Right renal cortex interstitium (tissue), 3 donors: ENCODE measurements around the gene DGKG. TPM values are rescaled to one million over a fixed set of nuclear protein-coding genes. Genes with fewer than 3 reads are reported as not detected.

Source experiments
- DNase-seq, 3 donors: peaks; one replicate each; pipeline ENCODE4 v3.0.0-alpha.2; 2013; ENCODE audit warnings: low read depth in 3 of 3, low spot score in 2 of 3
- polyA plus RNA-seq, 3 donors: library from polyadenylated mRNA; unstranded; fragments of 120-200 nt; gene quantifications; one replicate each; pipeline ENCODE4 v1.2.1, GENCODE V29; 2013; ENCODE audit not compliant: insufficient read length in 3 of 3

Gene DGKG
- polyA plus RNA-seq = under 1 TPM; 0.44 to 0.78 (median 0.71) TPM

- no peak for DNase-seq
Measured at GRCh38 chr3:186361762-186362536, at the start of gene DGKG. TSS of gene DGKG (minus strand) at chr3:186362234. CDS start at chr3:186320459, 41,775 bp downstream.

GRCh38 chr3:186411089-186411488, 49.1 kb upstream of the DGKG start:
- DNase-seq = no peak

- no peak for DNase-seq
Measured at GRCh38 chr3:186406669-186407635, 44.9 kb upstream of the DGKG start.

- no peak for DNase-seq
Measured at GRCh38 chr3:186401556-186401955, 39.5 kb upstream of the DGKG start.

- DNase-seq = no peak
Measured at GRCh38 chr3:186400662-186401061, 38.6 kb upstream of the DGKG start.

GRCh38 chr3:186400026-186400425, 38.0 kb upstream of the DGKG start:
- no peak for DNase-seq

- DNase-seq = no peak
Measured at GRCh38 chr3:186394566-186395217, 32.7 kb upstream of the DGKG start.

GRCh38 chr3:186386883-186387560, 25.0 kb upstream of the DGKG start:
- DNase-seq = no peak

- DNase-seq = no peak
Measured at GRCh38 chr3:186385856-186386602, 24.0 kb upstream of the DGKG start.

- DNase-seq = no peak
Measured at GRCh38 chr3:186383026-186383993, 21.3 kb upstream of the DGKG start.

GRCh38 chr3:186382217-186382885, 20.3 kb upstream of the DGKG start:
- DNase-seq = no peak

- no peak for DNase-seq
Measured at GRCh38 chr3:186381424-186382216, 19.6 kb upstream of the DGKG start.

GRCh38 chr3:186380622-186381380, 18.8 kb upstream of the DGKG start:
- no peak for DNase-seq

- no peak for DNase-seq
Measured at GRCh38 chr3:186375443-186375842, 13.4 kb upstream of the DGKG start.

GRCh38 chr3:186374376-186374775, 12.3 kb upstream of the DGKG start:
- DNase-seq = no peak

- DNase-seq = no peak
Measured at GRCh38 chr3:186369217-186369616, 7.2 kb upstream of the DGKG start.
